HL-60 (cell line): ENCODE results near the gene ALX3.

ENCODE experiments used
- CTCF ChIP-seq: IDR thresholded peaks from one replicate; pipeline ENCODE4 v1.5.1; 2011; ENCODE audit warnings: low read length, control low read depth, inconsistent platforms; ENCODE audit not compliant: insufficient read depth
- GABPA ChIP-seq: IDR thresholded peaks from 2 replicates; pipeline ENCODE4 v1.6.1; 2012; ENCODE audit warnings: low read depth
- POLR2AphosphoS5 ChIP-seq: IDR thresholded peaks from 2 replicates; pipeline ENCODE4 v1.6.1; 2012; ENCODE audit warnings: low read depth

GRCh38 chr1:110091381-110091780, 20.9 kb upstream of the ALX3 start:
- no peak for TF ChIP-seq POLR2AphosphoS5
- TF ChIP-seq CTCF: no peak
- TF ChIP-seq GABPA: no peak
